GM23248 (cell line): ENCODE measurements around the gene IGSF3. TPM values are rescaled to one million over a fixed set of nuclear protein-coding genes. Genes with fewer than 3 reads are reported as not detected.

ENCODE experiments used
- DNase-seq: peaks from one replicate; pipeline ENCODE4 v3.0.0-alpha.2; 2015
- H2AFZ ChIP-seq: fragments of 200-600 bp; sonication (generic); 2 replicates; pipeline ENCODE4 v1.6.1; 2016; ENCODE audit warnings: antibody characterized with exemption
- H3F3A ChIP-seq: fragments of 200-600 bp; sonication (generic); 2 replicates; pipeline ENCODE4 v1.6.1; 2016; ENCODE audit warnings: mild to moderate bottlenecking, antibody characterized with exemption, mixed run types; ENCODE audit not compliant: insufficient read depth
- H3K27ac ChIP-seq: fragments of 200-600 bp; sonication (generic); 2 replicates; pipeline ENCODE4 v1.5.1; 2016; ENCODE audit warnings: mild to moderate bottlenecking
- H3K27me3 ChIP-seq: fragments of 200-600 bp; sonication (generic); replicated peaks from 2 replicates; pipeline ENCODE4 v1.6.1; 2016; ENCODE audit warnings: mild to moderate bottlenecking; ENCODE audit not compliant: insufficient read depth
- H3K36me3 ChIP-seq: fragments of 200-600 bp; sonication (generic); 2 replicates; pipeline ENCODE4 v1.6.1; 2016; ENCODE audit warnings: low read depth, mild to moderate bottlenecking
- H3K4me1 ChIP-seq: fragments of 200-600 bp; sonication (generic); 2 replicates; pipeline ENCODE4 v1.6.1; 2016; ENCODE audit warnings: mild to moderate bottlenecking; ENCODE audit not compliant: insufficient read depth
- H3K4me2 ChIP-seq: fragments of 200-600 bp; sonication (generic); one replicate; pipeline ENCODE4 v1.6.1; 2016; ENCODE audit warnings: mild to moderate bottlenecking; ENCODE audit not compliant: unreplicated experiment
- H3K4me3 ChIP-seq: fragments of 200-600 bp; sonication (generic); 2 replicates; pipeline ENCODE4 v1.5.1; 2016; ENCODE audit warnings: mild to moderate bottlenecking
- H3K79me2 ChIP-seq: fragments of 200-600 bp; sonication (generic); 2 replicates; pipeline ENCODE4 v1.6.1; 2016; ENCODE audit warnings: mild to moderate bottlenecking; ENCODE audit not compliant: insufficient read depth
- H3K9ac ChIP-seq: fragments of 200-600 bp; sonication (generic); 2 replicates; pipeline ENCODE4 v1.6.1; 2016; ENCODE audit warnings: mild to moderate bottlenecking
- H3K9me2 ChIP-seq: fragments of 200-600 bp; sonication (generic); 2 replicates; pipeline ENCODE4 v1.6.1; 2016; ENCODE audit warnings: mixed run types, mild to moderate bottlenecking, moderate library complexity; ENCODE audit not compliant: insufficient read depth
- H3K9me3 ChIP-seq: fragments of 200-600 bp; sonication (generic); one replicate; pipeline ENCODE4 v1.6.1; 2017; ENCODE audit warnings: low read depth
- H4K20me1 ChIP-seq: fragments of 200-600 bp; sonication (generic); 2 replicates; pipeline ENCODE4 v1.6.0; 2016; ENCODE audit not compliant: insufficient read depth
- EZH2 ChIP-seq: fragments of 200-600 bp; sonication (generic); IDR thresholded peaks from 2 replicates; pipeline ENCODE4 v1.6.1; 2018; ENCODE audit warnings: antibody characterized with exemption, mild to moderate bottlenecking; ENCODE audit not compliant: insufficient read depth, poor library complexity, severe bottlenecking
- EZH2phosphoT487 ChIP-seq: fragments of 200-600 bp; sonication (generic); IDR thresholded peaks from 2 replicates; pipeline ENCODE4 v1.6.1; 2018; ENCODE audit warnings: antibody characterized with exemption, moderate library complexity, mild to moderate bottlenecking, low read depth; ENCODE audit not compliant: insufficient read depth
- WGBS, 2 experiments: methylation state at CpG; one replicate each; pipeline ENCODE4 v1.1.6; 2015 to 2017; ENCODE audit warnings: low lambda C conversion rate in 2 of 2, low coverage in 1 of 2; ENCODE audit errors: missing lambda C conversion rate in 2 of 2; 5-methylcytosine and 5-hydroxymethylcytosine counted together
- in situ Hi-C: fragments of 300-500 bp; cut with MboI; formaldehyde crosslinking; loops from 2 replicates; pipeline ENCODE4 v1.15.0; 2020
- polyA plus RNA-seq: library from polyadenylated mRNA; unstranded; fragments of >200 nt; fragmentation: Nextera tagmentation; extraction: Ambion mirVana; gene quantifications from 2 replicates; pipeline ENCODE4 v1.2.1, GENCODE V29; 2016
- total RNA-seq: library from RNA; depleted of rRNA; stranded (reverse); fragments of >200 nt; shearing (Covaris generic); gene quantifications from 2 replicates; pipeline ENCODE4 v1.2.3, GENCODE V29; 2014; rRNA removed

The IGSF3 gene
- total RNA-seq (0.22 and 0.51 TPM in 2 replicates), polyA plus RNA-seq (0.08 and 0.34 TPM in 2 replicates)

DNA sequence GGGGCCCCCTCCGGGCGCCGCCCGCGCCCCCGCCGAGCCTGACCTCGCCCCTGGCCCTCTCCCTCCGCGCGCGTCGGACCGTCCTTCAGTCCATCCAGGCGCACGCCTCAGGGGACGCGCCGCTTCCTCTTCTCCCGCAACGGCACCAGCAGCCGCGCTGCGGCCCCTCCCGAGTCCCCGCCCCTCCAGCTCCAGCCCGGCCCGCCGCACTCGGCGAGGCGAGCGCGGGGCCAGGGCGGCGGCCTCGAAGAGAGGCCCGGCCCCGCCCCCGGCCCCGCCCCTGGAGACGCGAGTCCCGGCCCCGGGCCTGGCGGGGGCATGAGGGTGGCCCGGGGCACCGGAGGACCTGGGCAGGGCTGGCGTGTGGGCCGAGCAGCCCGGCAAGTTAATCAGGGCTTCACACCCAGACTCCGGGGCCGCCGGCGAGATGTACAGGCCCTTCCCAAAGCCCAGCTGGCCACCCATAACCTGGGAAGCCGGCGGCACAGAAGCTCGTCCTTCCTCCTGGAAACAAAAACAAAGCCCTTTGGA lies at the start of gene IGSF3:
Gene IGSF3 (minus strand): TSS at position 159 of the 531 bp plus-strand sequence. CDS start 1,407 bp downstream, outside the sequence.
- 4 to 7% methylated on average over 13 to 49 of the region's 58 CpGs for WGBS, 2 experiments
- H3F3A ChIP-seq = no peaks in the 10 kb centered on the region
- in situ Hi-C loops = no loop called here
- H4K20me1 ChIP-seq = no peaks in the 10 kb centered on the region
- H3K36me3 ChIP-seq = no peaks in the 10 kb centered on the region
- H3K4me1 ChIP-seq = no peaks in the 10 kb centered on the region; the same call in 1 of the 2 replicates
- H2AFZ ChIP-seq = peak within 1 kb of the TSS; percentile 69
- H3K27ac ChIP-seq = no peak within 1 kb of the TSS
- H3K9ac ChIP-seq = no peak within 1 kb of the TSS
- peak within 1 kb of the TSS; percentile 96 for H3K4me2 ChIP-seq
- no peaks in the 10 kb centered on the region for H3K79me2 ChIP-seq
- H3K4me3 ChIP-seq = peak within 1 kb of the TSS; percentile 71
- TF ChIP-seq EZH2 = no peak
- no peak for TF ChIP-seq EZH2phosphoT487
- peak; percentile 64 for DNase-seq
- no peaks in the 10 kb centered on the region for H3K9me3 ChIP-seq
- peaks cover 40% of the 10 kb centered on the region for H3K27me3 ChIP-seq
- no peaks in the 10 kb centered on the region for H3K9me2 ChIP-seq

DNA sequence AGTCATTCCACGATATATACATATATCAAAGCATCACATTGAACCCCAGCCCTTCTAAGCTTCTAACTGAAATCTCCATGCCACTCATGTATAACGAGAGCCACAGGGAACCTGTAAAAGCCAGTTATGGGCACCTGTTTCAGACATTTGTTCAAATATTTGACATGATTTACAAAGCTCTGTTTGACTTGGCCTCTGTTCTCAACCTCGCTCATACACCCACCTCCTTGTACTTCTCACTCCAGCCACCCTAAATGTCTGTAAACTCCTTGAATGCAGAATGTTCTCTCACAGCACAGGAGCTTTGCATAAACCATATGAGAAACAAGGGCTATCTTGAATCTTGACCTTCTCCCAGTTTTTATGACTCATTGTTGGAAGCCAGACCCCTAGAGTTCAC lies 49.8 kb upstream of the IGSF3 start:
- Histone ChIP-seq H3K4me1 (no peaks in the 10 kb centered on the region), H3K36me3 (no peaks in the 10 kb centered on the region), H3K4me3 (no peak overlapping the region), H3K27ac (no peak overlapping the region), H3K4me2 (no peak overlapping the region), H3K9me3 (no peaks in the 10 kb centered on the region), H3K9ac (no peak overlapping the region), H2AFZ (no peak overlapping the region), H3K9me2 (no peaks in the 10 kb centered on the region), H3K79me2 (no peaks in the 10 kb centered on the region), H4K20me1 (no peaks in the 10 kb centered on the region), H3K27me3 (no peaks in the 10 kb centered on the region; the same call in 1 of the 2 replicates), H3F3A (no peaks in the 10 kb centered on the region)
- 31 to 39% methylated on average over 3 of the region's 3 CpGs for WGBS, 2 experiments
- TF ChIP-seq EZH2 (no peak), EZH2phosphoT487 (no peak)
- in situ Hi-C loops = no loop called here
- DNase-seq = no peak

DNA sequence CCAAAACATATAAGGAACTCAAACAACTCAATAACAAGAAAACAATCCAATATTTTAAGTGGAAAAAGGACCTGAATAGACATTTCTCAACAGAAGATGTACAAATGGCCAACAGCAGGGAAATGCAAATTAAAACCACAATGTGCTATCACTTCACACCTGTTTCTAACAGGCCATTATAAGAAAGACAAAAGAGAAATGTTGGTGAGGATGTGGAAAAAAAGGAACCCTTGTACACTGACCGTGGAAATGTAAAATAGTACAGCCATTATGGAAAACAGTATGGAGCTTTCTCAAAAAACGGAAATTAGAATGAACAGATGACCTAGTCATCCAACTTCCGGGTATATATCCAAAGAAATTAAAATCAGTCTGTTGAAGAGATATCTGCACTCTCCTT lies 48.9 kb upstream of the IGSF3 start:
- no peak for TF ChIP-seq EZH2phosphoT487
- no peak for TF ChIP-seq EZH2
- Histone ChIP-seq H2AFZ (no peak overlapping the region), H3K4me1 (no peaks in the 10 kb centered on the region), H3K4me2 (no peak overlapping the region), H3K27ac (no peak overlapping the region), H3K27me3 (no peaks in the 10 kb centered on the region; the same call in 1 of the 2 replicates), H4K20me1 (no peaks in the 10 kb centered on the region), H3K9me2 (no peaks in the 10 kb centered on the region), H3K9ac (no peak overlapping the region), H3K9me3 (no peaks in the 10 kb centered on the region), H3K4me3 (no peak overlapping the region), H3F3A (no peaks in the 10 kb centered on the region), H3K36me3 (no peaks in the 10 kb centered on the region), H3K79me2 (no peaks in the 10 kb centered on the region)
- DNase-seq = no peak
- in situ Hi-C loops = no loop called here
- WGBS, 2 experiments = 28 to 37% methylated on average over 3 of the region's 3 CpGs

DNA sequence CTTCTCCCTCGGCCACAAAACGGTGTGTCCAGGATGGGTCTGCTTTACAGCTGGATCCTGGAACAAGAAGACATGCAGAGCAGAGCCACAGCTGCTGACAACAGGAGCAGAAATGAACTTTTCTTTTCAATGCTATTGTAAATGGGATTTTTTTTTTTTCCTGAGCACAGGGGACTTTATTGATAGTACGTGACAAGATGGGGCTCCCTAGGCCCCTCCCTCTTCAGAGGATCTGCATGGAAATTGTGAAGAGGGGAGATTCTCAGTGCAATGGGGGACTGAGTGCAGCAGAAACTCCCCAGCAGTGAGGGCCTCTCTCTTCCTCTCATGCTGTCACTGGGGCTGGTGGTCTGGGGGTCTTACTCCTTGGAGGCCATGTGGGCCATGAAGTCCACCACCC lies 45.9 kb upstream of the IGSF3 start:
- Histone ChIP-seq H3K27ac (no peak overlapping the region), H3K9ac (no peak overlapping the region), H3K9me3 (no peaks in the 10 kb centered on the region), H3K4me2 (no peak overlapping the region), H3K79me2 (no peaks in the 10 kb centered on the region), H3K9me2 (no peaks in the 10 kb centered on the region), H3F3A (no peaks in the 10 kb centered on the region), H4K20me1 (no peaks in the 10 kb centered on the region), H2AFZ (no peak overlapping the region), H3K4me1 (no peaks in the 10 kb centered on the region), H3K27me3 (peaks cover 13% of the 10 kb centered on the region; the same call in 1 of the 2 replicates), H3K36me3 (no peaks in the 10 kb centered on the region), H3K4me3 (no peak overlapping the region)
- 52 to 65% methylated on average over 3 of the region's 3 CpGs for WGBS, 2 experiments
- TF ChIP-seq EZH2phosphoT487 = no peak
- TF ChIP-seq EZH2 = no peak
- in situ Hi-C loops = no loop called here
- no peak for DNase-seq
